ENCODE data around the gene OR9Q1.

OR9Q1 gene

DNA sequence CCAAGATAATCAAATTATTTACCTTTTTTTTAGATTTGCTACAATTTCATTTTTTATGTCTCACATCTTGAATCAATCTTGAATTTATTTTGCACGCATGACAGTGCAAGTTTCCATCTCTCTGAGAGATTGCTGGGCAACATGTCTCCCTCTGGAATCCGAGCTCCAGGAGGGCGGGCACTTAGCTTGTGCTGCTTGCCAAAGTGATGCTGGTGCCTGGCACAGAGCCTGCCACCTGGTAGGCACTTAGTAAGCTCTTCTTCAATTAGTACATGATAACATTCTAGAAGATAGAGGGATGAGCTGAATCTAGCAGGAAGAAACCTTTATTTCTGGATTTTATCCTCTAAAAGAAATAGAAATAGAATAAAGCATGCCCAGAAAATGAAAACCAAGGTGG is 129.1 kb downstream of the OR9Q1 start:
- no peak overlapping the region for H3K9ac ChIP-seq (ENCODE audit: low read depth, low read length)
- no peaks in the 10 kb centered on the region for H3K36me3 ChIP-seq (ENCODE audit: control insufficient read depth, insufficient read depth, low read length)
- H3K4me3 ChIP-seq (ENCODE audit: low read depth, low read length): no peak overlapping the region
- no peaks in the 10 kb centered on the region for H3K9me3 ChIP-seq (ENCODE audit: control insufficient read depth, insufficient read depth, low read length)
- H3K4me1 ChIP-seq (ENCODE audit: control insufficient read depth, insufficient read depth, low read length): no peaks in the 10 kb centered on the region
- no peaks in the 10 kb centered on the region for H3K27me3 ChIP-seq (ENCODE audit: control insufficient read depth, insufficient read depth, low read length)

DNA sequence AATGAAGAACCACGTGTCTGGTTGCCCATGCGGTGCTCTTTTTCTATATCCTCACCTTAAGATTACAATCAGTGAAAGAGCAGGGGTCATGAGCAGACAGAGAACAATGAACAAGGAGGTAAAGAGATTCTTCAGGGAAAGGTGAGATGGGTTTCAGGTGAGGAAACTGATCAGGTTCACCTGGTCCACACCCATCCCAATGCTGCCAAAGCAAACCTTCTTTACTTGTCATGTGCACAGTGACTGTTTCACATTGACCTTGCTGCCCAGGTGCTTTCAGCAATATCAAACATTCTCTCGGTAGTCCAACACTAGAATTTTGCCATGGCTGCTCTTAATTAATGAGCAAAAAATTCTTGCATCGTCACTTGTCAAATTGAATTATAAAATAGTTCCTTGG is 140.7 kb downstream of the OR9Q1 start:
- H3K27me3 ChIP-seq (ENCODE audit: control insufficient read depth, insufficient read depth, low read length): no peaks in the 10 kb centered on the region
- H3K4me3 ChIP-seq (ENCODE audit: low read depth, low read length): no peak overlapping the region
- H3K9me3 ChIP-seq (ENCODE audit: control insufficient read depth, insufficient read depth, low read length): no peaks in the 10 kb centered on the region
- H3K9ac ChIP-seq (ENCODE audit: low read depth, low read length): no peak overlapping the region
- H3K36me3 ChIP-seq (ENCODE audit: control insufficient read depth, insufficient read depth, low read length): no peaks in the 10 kb centered on the region
- H3K4me1 ChIP-seq (ENCODE audit: control insufficient read depth, insufficient read depth, low read length): no peaks in the 10 kb centered on the region

- no peaks in the 10 kb centered on the region for H3K4me1 ChIP-seq (ENCODE audit: control insufficient read depth, insufficient read depth, low read length)
- H3K9me3 ChIP-seq (ENCODE audit: control insufficient read depth, insufficient read depth, low read length): no peaks in the 10 kb centered on the region
- no peak overlapping the region for H3K9ac ChIP-seq (ENCODE audit: low read depth, low read length)
- no peak overlapping the region for H3K4me3 ChIP-seq (ENCODE audit: low read depth, low read length)
- no peaks in the 10 kb centered on the region for H3K27me3 ChIP-seq (ENCODE audit: control insufficient read depth, insufficient read depth, low read length)
- H3K36me3 ChIP-seq (ENCODE audit: control insufficient read depth, insufficient read depth, low read length): no peaks in the 10 kb centered on the region
Observed at GRCh38 chr11:58164990-58165389, 141.3 kb downstream of the OR9Q1 start.

DNA sequence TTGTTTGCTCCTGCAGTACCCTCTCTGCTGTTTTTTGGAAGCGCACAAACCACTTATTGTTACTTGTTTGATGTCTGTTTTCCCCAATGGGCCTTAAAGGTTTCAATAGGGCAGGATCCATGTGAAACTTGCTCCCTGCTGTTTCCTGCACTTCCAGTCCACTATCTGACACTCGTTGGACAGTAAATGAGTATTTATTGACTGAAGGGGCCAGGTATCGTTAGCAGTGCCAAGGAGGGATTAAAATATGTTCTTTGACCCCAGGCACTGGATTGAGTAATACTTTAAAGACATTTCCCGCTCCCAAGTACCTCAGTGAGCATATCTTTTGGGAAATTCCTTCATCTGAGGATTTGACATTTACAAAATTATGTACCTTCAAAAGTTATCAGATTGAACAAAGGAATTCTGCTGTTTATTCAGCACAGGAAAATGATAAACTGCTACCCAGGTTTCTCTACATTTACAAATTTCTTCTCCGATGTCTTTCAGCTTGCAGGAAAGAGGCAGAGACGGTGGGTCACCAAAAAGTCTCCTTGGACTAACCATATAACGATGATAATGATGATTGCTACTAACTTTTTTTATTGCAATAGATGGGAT is 141.9 kb downstream of the OR9Q1 start:
- Histone ChIP-seq H3K4me3 (ENCODE audit: low read depth, low read length) (no peak overlapping the region), H3K4me1 (ENCODE audit: control insufficient read depth, insufficient read depth, low read length) (no peaks in the 10 kb centered on the region), H3K27me3 (ENCODE audit: control insufficient read depth, insufficient read depth, low read length) (no peaks in the 10 kb centered on the region), H3K9ac (ENCODE audit: low read depth, low read length) (no peak overlapping the region), H3K9me3 (ENCODE audit: control insufficient read depth, insufficient read depth, low read length) (no peaks in the 10 kb centered on the region), H3K36me3 (ENCODE audit: control insufficient read depth, insufficient read depth, low read length) (no peaks in the 10 kb centered on the region)

- Histone ChIP-seq H3K9ac (ENCODE audit: low read depth, low read length) (no peak overlapping the region), H3K4me1 (ENCODE audit: control insufficient read depth, insufficient read depth, low read length) (no peaks in the 10 kb centered on the region), H3K9me3 (ENCODE audit: control insufficient read depth, insufficient read depth, low read length) (no peaks in the 10 kb centered on the region), H3K27me3 (ENCODE audit: control insufficient read depth, insufficient read depth, low read length) (no peaks in the 10 kb centered on the region), H3K4me3 (ENCODE audit: low read depth, low read length) (no peak overlapping the region), H3K36me3 (ENCODE audit: control insufficient read depth, insufficient read depth, low read length) (no peaks in the 10 kb centered on the region)
Observed at GRCh38 chr11:58177409-58178054, 153.9 kb downstream of the OR9Q1 start.

DNA sequence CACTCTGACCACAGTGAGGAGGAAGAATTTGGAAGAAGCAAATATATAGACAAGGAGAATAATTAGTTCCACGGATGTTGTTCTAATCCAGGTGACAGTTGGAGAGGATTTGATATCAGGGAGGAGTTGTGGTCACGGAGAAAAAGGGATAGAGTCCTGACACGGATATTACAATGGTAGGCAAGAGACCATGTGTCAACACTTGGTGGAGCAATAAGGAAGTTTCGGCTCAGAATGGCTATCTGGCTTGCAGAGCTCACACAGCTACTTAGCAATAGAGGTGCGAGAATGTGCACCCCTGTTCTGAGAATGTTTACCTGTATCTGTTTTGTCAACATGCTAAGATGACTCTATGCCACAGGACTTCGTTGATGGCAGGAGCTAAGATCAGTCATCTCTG is 154.8 kb downstream of the OR9Q1 start:
- H3K9ac ChIP-seq (ENCODE audit: low read depth, low read length): no peak overlapping the region
- no peaks in the 10 kb centered on the region for H3K9me3 ChIP-seq (ENCODE audit: control insufficient read depth, insufficient read depth, low read length)
- no peaks in the 10 kb centered on the region for H3K4me1 ChIP-seq (ENCODE audit: control insufficient read depth, insufficient read depth, low read length)
- H3K4me3 ChIP-seq (ENCODE audit: low read depth, low read length): no peak overlapping the region
- no peaks in the 10 kb centered on the region for H3K36me3 ChIP-seq (ENCODE audit: control insufficient read depth, insufficient read depth, low read length)
- no peaks in the 10 kb centered on the region for H3K27me3 ChIP-seq (ENCODE audit: control insufficient read depth, insufficient read depth, low read length)

DNA sequence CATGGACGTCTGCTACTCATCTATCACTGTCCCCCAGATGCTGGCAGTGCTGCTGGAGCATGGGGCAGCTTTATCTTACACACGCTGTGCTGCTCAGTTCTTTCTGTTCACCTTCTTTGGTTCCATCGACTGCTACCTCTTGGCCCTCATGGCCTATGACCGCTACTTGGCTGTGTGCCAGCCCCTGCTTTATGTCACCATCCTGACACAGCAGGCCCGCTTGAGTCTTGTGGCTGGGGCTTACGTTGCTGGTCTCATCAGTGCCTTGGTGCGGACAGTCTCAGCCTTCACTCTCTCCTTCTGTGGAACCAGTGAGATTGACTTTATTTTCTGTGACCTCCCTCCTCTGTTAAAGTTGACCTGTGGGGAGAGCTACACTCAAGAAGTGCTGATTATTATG is 156.0 kb downstream of the OR9Q1 start:
- no peaks in the 10 kb centered on the region for H3K36me3 ChIP-seq (ENCODE audit: control insufficient read depth, insufficient read depth, low read length)
- H3K9ac ChIP-seq (ENCODE audit: low read depth, low read length): no peak overlapping the region
- no peaks in the 10 kb centered on the region for H3K9me3 ChIP-seq (ENCODE audit: control insufficient read depth, insufficient read depth, low read length)
- H3K27me3 ChIP-seq (ENCODE audit: control insufficient read depth, insufficient read depth, low read length): no peaks in the 10 kb centered on the region
- H3K4me1 ChIP-seq (ENCODE audit: control insufficient read depth, insufficient read depth, low read length): no peaks in the 10 kb centered on the region
- H3K4me3 ChIP-seq (ENCODE audit: low read depth, low read length): no peak overlapping the region

- no peaks in the 10 kb centered on the region for H3K36me3 ChIP-seq (ENCODE audit: control insufficient read depth, insufficient read depth, low read length)
- no peak overlapping the region for H3K4me3 ChIP-seq (ENCODE audit: low read depth, low read length)
Observed at GRCh38 chr11:58186938-58187337, 163.3 kb downstream of the OR9Q1 start.

DNA sequence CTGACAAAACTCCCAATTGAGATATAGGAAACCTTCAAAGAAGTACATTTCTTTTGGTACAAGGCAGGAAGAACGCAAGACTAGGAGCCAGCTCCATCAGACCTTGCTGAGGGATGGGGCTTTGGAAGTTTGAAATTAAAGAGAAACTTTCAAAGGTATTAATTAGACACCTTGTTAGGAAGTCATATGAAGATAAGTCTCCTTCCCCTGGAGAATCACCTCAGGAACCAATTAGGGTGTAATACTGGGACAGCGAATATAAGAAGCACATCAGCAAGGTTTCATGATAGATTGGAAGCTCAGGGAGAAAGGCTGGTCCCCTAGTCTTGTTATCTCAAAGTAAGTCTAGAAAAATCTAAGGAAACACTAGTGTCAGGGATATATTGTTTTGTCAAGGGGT is 165.1 kb downstream of the OR9Q1 start, which contains the start of gene OR9Q2:
TSS of gene OR9Q2 (plus strand) at position 301 of the 400 bp plus-strand sequence. CDS start 1,421 bp downstream, outside the sequence.
- Histone ChIP-seq H3K9ac (ENCODE audit: low read depth, low read length) (no peak within 1 kb of the TSS), H3K4me3 (ENCODE audit: low read depth, low read length) (no peak within 1 kb of the TSS)

More at GRCh38 chr11:58186938-58187337, 163.3 kb downstream of the OR9Q1 start:
- Histone ChIP-seq H3K9ac (ENCODE audit: low read depth, low read length) (no peak overlapping the region), H3K27me3 (ENCODE audit: control insufficient read depth, insufficient read depth, low read length) (no peaks in the 10 kb centered on the region), H3K4me1 (ENCODE audit: control insufficient read depth, insufficient read depth, low read length) (no peaks in the 10 kb centered on the region), H3K9me3 (ENCODE audit: control insufficient read depth, insufficient read depth, low read length) (no peaks in the 10 kb centered on the region)

DNA sequence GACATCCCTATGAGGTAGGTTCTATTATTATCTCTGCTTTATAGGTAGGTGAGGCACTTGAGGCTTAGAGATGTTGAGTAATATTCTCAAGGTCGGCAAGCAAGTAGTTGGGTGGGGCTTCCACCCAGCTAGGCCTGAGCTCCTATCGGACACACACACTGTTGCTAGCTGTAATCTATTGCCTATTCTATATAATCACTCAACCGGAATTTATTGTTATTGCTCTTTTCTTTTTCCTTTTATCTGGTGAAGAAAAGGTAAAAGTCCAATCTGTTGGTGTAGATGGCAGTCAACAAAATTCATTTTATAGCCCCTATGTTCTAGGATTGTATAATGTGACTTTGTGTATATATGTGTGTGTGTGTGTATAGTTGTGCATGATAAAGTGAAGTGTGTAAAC is 168.5 kb downstream of the OR9Q1 start:
- H3K27me3 ChIP-seq (ENCODE audit: control insufficient read depth, insufficient read depth, low read length): no peaks in the 10 kb centered on the region
- H3K4me1 ChIP-seq (ENCODE audit: control insufficient read depth, insufficient read depth, low read length): no peaks in the 10 kb centered on the region
- H3K4me3 ChIP-seq (ENCODE audit: low read depth, low read length): no peak overlapping the region
- H3K9ac ChIP-seq (ENCODE audit: low read depth, low read length): no peak overlapping the region
- H3K36me3 ChIP-seq (ENCODE audit: control insufficient read depth, insufficient read depth, low read length): no peaks in the 10 kb centered on the region
- H3K9me3 ChIP-seq (ENCODE audit: control insufficient read depth, insufficient read depth, low read length): no peaks in the 10 kb centered on the region

More for the DNA sequence above, 165.1 kb downstream of the OR9Q1 start, which contains the start of gene OR9Q2:
- Histone ChIP-seq H3K4me1 (ENCODE audit: control insufficient read depth, insufficient read depth, low read length) (no peaks in the 10 kb centered on the region), H3K27me3 (ENCODE audit: control insufficient read depth, insufficient read depth, low read length) (no peaks in the 10 kb centered on the region), H3K9me3 (ENCODE audit: control insufficient read depth, insufficient read depth, low read length) (no peaks in the 10 kb centered on the region), H3K36me3 (ENCODE audit: control insufficient read depth, insufficient read depth, low read length) (no peaks in the 10 kb centered on the region)

DNA sequence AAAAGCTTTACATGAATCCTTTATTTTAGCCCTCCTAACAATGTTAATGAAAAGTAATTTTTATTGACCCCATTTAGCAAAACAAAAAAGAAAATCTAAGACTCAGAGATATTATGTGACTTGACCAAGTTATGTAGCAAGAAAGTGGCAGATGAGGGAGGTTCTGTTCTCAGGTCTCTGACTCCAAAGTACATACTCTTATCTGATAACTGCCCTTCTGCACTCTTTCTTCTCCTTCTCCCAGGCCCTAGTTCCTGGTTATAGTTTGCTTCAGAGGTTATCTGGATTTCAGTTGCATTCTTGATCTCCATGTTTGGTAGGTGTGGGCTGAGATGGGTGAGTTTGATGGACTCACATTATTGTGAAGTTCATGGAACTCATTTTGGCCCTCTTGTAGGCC is 169.7 kb downstream of the OR9Q1 start:
- Histone ChIP-seq H3K27me3 (ENCODE audit: control insufficient read depth, insufficient read depth, low read length) (no peaks in the 10 kb centered on the region), H3K9ac (ENCODE audit: low read depth, low read length) (no peak overlapping the region), H3K9me3 (ENCODE audit: control insufficient read depth, insufficient read depth, low read length) (no peaks in the 10 kb centered on the region), H3K4me3 (ENCODE audit: low read depth, low read length) (no peak overlapping the region), H3K36me3 (ENCODE audit: control insufficient read depth, insufficient read depth, low read length) (no peaks in the 10 kb centered on the region), H3K4me1 (ENCODE audit: control insufficient read depth, insufficient read depth, low read length) (no peaks in the 10 kb centered on the region)

GRCh38 chr11:58195939-58196338 is 172.3 kb downstream of the OR9Q1 start:
- Histone ChIP-seq H3K9ac (ENCODE audit: low read depth, low read length) (no peak overlapping the region), H3K4me1 (ENCODE audit: control insufficient read depth, insufficient read depth, low read length) (no peaks in the 10 kb centered on the region), H3K27me3 (ENCODE audit: control insufficient read depth, insufficient read depth, low read length) (no peaks in the 10 kb centered on the region), H3K4me3 (ENCODE audit: low read depth, low read length) (no peak overlapping the region), H3K36me3 (ENCODE audit: control insufficient read depth, insufficient read depth, low read length) (no peaks in the 10 kb centered on the region), H3K9me3 (ENCODE audit: control insufficient read depth, insufficient read depth, low read length) (no peaks in the 10 kb centered on the region)
